HCT116 (cell line): ENCODE results near the gene STBD1.

Experiments used
- ATF3 ChIP-seq: IDR thresholded peaks from 2 replicates; pipeline ENCODE4 v1.6.1; 2012
- CEBPB ChIP-seq: IDR thresholded peaks from 2 replicates; pipeline ENCODE4 v1.6.1; 2012; ENCODE audit warnings: low read depth
- CTCF ChIP-seq, 3 experiments: fragments of 200-600 bp in 1 of 3; sonication (generic) in 1 of 3; IDR thresholded peaks in 2 of 3; conservative IDR thresholded peaks in 1 of 3; 2 replicates each; pipeline ENCODE4 v1.5.1; 2012 to 2017; ENCODE audit warnings: low read depth in 2 of 3, low read length in 2 of 3, antibody characterized with exemption in 1 of 3, borderline replicate concordance in 1 of 3, control low read depth in 1 of 3, mild to moderate bottlenecking in 1 of 3, mixed read lengths in 1 of 3, mixed run types in 1 of 3, moderate library complexity in 1 of 3; ENCODE audit not compliant: insufficient read depth in 1 of 3
- EZH2 ChIP-seq: fragments of 200-600 bp; sonication (generic); IDR thresholded peaks from 2 replicates; pipeline ENCODE4 v1.6.1; 2017; ENCODE audit warnings: antibody characterized with exemption, mixed run types
- EZH2phosphoT487 ChIP-seq: fragments of 200-600 bp; IDR thresholded peaks from 2 replicates; pipeline ENCODE4 v1.6.1; 2018; ENCODE audit warnings: antibody characterized with exemption, borderline replicate concordance
- POLR2A ChIP-seq: IDR thresholded peaks from 2 replicates; pipeline ENCODE4 v1.7.0; 2011; ENCODE audit warnings: borderline replicate concordance; ENCODE audit not compliant: insufficient read depth, insufficient read length; ENCODE audit errors: extremely low read depth
- POLR2AphosphoS5 ChIP-seq: IDR thresholded peaks from 2 replicates; pipeline ENCODE4 v1.6.1; 2011; ENCODE audit warnings: mild to moderate bottlenecking, low read depth, low read length, moderate library complexity
- REST ChIP-seq: IDR thresholded peaks from 2 replicates; pipeline ENCODE4 v1.6.1; 2012; ENCODE audit warnings: low read depth
- SIN3A ChIP-seq: IDR thresholded peaks from 2 replicates; pipeline ENCODE4 v1.6.1; 2012; ENCODE audit warnings: low read depth
- SRF ChIP-seq: IDR thresholded peaks from 2 replicates; pipeline ENCODE4 v1.6.1; 2012; ENCODE audit warnings: low read depth
- TCF7L2 ChIP-seq: IDR thresholded peaks from 2 replicates; pipeline ENCODE4 v1.7.0; 2011; ENCODE audit warnings: borderline replicate concordance, inconsistent platforms; ENCODE audit not compliant: insufficient read depth, insufficient read length; ENCODE audit errors: extremely low read depth
- YY1 ChIP-seq: IDR thresholded peaks from 2 replicates; pipeline ENCODE4 v1.6.1; 2011; ENCODE audit warnings: low read length, low read depth, moderate library complexity, mild to moderate bottlenecking; ENCODE audit not compliant: insufficient replicate concordance; ENCODE audit errors: extremely low read depth
- ZBTB33 ChIP-seq: IDR thresholded peaks from 2 replicates; pipeline ENCODE4 v1.6.1; 2011; ENCODE audit warnings: mild to moderate bottlenecking, low read length, moderate library complexity; ENCODE audit not compliant: insufficient replicate concordance; ENCODE audit errors: extremely low read depth
- TF ChIP-seq, protein P1 (sequence below): IDR thresholded peaks from 2 replicates; pipeline ENCODE4 v1.6.1; 2012

GRCh38 chr4:76256968-76257367 is 49.6 kb upstream of the STBD1 start:
- TF ChIP-seq POLR2A (no peak), CTCF (IDR thresholded peaks at IDR 0.05 in 2 of 3, conservative IDR thresholded peaks at IDR 0.05 in 1 of 3; ENCODE audit: borderline replicate concordance in 1 of 3, insufficient read depth in 1 of 3, low read depth in 2 of 3, low read length in 2 of 3) (no peak), REST (no peak), CEBPB (no peak), EZH2phosphoT487 (no peak), ATF3 (no peak), TCF7L2 (no peak), POLR2AphosphoS5 (no peak), SRF (no peak), EZH2 (no peak), YY1 (no peak), ZBTB33 (no peak), SIN3A (no peak)
- TF ChIP-seq, protein P1, sequence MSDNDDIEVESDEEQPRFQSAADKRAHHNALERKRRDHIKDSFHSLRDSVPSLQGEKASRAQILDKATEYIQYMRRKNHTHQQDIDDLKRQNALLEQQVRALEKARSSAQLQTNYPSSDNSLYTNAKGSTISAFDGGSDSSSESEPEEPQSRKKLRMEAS: no peak
